HG02938 (cell line): Measurements from ENCODE around the gene FGFR2.
"Not testable (repeated sequence)": the region's sequence is repeated elsewhere in the genome, so short reads cannot be mapped to it uniquely, and the experiment has no call there.

Experiments
- ATAC-seq: cut with Tn5 transposase; IDR thresholded peaks from one replicate; pipeline ENCODE4 v1.9.1; 2021; ENCODE audit warnings: mild to moderate bottlenecking, moderate library complexity; ENCODE audit not compliant: unreplicated experiment

The FGFR2 gene

DNA sequence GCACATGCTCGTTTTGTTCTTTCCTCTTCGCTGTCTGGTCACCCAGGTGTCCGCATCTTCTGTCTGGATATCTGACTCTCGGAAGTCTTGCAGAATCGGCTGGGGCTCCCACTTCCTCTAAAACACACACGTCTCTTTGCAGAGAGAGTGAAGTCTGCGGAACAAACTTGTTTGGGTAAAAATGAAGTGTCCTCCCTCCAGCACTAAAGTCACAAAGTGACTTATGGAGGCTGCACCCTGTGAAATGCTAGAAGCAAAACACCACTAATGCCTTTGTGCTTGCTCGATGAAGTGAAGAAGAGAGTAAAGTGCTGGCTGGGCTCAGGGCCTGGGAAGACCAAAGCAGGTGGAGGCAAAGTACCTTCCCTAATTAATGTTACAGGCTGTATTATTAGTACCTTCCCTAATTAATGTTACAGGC lies 71.4 kb downstream of the FGFR2 start:
- ATAC-seq: no peak

DNA sequence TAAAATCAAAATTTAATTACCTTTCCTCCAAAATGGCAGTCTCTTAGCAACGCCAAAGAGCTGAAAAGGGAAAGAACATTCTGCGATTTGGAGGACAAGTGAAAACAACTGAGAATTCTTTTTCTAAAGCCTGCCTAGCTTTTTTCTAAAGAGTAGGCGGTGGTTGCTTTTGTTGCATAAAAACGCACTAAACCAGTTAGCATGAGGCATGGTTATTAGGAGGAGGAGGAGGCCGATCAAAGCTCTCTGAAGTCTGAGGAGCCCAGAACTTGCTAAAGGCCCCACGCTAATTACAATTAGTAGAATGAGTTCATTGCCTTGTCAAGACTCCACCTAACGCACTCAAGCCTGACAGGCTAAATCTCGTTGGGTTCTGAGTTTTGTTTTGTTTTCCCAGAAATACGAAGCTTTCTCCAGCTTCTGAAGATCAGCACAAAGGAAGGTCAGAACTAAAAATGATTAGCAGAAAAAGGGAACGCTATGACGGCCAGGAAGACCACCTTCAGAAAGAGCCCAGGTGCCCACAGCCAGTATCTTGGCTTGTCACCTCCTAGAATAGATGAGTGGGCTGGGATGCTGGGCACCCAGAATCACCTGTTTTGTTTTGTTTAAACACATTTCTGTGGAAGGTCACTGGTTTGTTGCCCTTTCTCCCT lies 72.0 kb downstream of the FGFR2 start:
- ATAC-seq: no peak

DNA sequence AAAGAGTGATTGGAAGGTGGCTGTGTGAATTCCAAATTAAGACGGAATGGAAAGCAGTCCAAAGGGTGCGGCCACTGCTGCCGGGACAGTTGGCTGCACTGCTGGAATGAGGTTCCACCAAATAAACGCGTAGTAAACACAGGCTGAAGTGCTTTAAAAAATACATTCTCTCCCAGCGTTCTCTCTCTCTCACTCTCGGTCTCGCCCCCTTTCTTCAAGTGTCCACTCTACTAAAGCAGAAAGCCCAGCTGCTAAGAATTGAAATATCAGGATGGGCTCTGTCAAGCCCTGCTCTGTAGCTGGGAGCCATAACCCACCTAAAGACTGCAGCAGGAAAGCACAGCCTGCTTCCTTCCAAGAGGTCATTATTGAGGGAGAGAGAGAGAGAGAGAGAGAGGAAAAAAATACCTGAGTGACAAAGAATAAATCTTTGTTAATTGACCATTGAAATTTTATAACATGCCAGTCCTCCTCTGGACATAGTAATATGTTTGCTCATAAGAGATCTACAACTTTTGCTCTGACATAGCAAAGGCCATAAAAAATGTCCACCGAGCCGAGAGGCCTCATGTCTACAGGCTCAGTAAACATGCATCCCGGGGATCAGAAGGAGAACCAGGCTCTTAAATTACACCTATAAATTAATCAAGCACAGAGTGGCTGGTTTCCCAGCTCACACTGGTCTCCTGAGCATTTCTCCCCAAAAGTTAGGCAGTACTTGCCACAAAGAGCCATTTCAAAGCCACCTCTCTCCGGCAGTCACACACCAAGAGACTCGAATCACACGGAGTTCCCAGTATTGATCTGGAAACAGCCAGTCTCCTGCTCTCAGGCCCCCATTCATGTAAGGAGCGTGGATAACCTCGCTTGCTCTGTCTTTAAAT lies 72.8 kb downstream of the FGFR2 start:
- no peak for ATAC-seq

DNA sequence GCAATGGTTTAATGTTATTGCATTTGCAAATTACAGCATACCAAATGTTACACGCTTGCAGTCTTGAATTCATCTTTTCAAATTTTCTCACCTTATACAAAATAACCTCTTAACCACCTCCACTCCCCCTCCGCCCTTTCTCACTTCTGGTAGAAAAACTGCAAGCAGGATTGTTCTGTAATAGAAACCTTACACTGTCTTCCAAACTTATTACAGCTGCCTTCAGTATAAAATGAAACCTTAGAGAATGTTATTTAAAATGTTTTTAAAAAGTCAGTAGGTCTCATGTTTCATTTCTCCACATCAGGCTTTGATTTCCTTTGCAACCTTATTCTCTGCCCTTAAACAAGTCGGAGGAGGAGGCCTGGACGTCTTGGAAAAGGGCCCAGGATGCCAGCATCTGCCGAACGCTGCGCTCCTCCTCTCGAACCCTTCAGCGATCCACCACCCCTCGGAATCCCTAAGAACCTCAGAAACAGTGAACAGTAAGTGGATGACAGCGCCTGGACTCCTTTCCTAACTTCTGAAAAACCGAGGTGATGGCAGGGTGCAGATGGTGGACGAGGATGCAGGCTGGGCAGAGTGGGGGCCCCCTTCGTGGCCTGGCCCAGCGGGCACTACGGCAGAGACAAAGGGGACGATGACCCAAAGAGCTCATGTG lies 74.0 kb downstream of the FGFR2 start:
- no peak for ATAC-seq

DNA sequence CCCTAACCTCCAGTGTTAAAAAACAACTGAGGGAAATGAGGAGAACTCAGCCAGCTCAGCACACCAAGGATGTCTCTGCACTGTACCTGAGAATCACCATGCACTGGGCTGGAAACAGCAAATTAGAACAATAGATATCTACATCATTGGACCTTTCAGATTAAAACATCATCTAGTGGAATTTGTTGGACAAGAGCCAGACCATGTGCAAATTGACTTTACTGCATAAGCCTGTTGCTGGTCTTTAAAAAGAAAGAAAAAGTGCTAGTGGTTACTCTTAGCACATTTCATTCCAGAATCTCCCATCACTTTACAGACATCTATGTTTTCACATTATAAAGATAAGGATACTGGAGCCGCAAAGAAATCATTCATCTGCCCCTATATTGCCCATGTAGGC lies 75.4 kb downstream of the FGFR2 start:
- no peak for ATAC-seq

DNA sequence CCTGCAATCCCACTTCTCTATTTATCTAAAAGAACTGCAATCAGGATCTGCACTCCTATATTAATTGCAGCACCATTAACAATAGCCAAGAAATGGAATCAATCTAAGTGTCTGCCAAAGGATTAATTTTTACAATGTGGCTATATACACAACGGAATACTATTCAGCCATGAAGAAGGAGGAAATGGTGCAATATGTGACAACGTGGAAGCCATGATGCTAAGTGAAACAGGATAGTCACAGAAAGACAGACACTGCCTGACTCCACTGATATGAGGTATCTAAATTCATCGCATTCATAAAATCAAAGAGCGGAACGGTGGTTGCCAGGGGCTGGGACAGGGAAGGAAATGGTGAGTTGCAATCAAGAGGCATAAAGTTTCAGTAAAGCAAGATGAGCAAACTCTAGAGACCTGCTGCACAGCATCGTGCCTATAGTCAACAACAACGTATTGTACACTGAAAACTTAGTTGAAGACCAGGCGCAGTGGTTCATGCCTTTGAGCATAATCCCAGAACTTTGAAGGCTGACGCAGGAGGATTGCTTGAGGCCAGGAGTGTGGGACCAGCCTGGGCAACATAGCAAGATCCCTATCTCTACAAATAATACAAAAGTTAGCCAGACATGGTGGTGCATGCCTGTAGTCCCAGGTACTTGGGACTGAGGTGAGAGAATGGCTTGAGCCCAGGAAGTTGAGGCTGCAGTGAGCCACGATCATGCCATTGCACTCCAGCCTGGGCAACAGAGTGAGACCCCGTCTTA lies 76.3 kb downstream of the FGFR2 start:
- no peak for ATAC-seq

DNA sequence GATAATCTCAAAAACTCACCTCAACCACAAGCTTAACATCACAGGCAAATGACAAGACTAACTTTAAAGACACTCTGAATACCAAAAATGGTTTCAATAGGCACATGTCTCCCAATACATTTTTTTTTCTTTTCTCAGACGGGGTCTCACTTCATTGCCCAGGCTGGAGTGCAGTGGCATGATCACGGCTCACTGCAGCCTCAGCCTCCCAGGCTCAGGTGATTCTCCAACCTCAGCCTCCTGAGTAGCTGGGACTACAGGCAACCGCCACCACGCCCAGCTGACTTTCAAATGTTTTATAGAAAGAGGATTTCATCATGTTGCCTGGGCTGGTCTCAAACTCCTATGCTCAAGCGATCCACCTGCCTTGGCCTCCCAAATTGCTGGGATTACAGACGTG lies 77.7 kb downstream of the FGFR2 start:
- not testable (repeated sequence) for ATAC-seq

DNA sequence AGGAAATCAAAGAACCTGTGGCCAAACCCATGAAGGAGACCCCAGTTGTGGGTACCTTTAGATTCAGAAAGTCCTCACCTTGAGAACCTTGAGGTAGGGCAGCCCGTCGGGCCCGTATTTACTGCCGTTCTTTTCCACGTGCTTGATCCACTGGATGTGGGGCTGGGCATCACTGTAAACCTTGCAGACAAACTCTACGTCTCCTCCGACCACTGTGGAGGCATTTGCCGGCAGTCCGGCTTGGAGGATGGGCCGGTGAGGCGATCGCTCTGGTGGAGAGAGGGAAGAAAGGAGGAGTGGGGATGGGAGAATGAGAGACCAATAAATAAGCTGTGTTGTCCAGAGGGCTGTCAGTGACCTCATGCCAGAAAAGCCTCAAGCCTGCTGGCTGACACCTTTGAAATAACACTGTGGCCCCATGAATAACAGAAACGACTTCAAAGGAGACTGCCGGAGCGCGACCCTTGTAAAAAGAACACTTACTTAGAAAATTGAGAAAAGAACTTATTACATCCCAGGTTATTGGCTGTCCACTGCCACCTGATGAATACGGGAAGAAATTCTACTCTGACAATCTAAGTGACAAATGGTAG lies 78.2 kb downstream of the FGFR2 start:
- ATAC-seq: no peak

DNA sequence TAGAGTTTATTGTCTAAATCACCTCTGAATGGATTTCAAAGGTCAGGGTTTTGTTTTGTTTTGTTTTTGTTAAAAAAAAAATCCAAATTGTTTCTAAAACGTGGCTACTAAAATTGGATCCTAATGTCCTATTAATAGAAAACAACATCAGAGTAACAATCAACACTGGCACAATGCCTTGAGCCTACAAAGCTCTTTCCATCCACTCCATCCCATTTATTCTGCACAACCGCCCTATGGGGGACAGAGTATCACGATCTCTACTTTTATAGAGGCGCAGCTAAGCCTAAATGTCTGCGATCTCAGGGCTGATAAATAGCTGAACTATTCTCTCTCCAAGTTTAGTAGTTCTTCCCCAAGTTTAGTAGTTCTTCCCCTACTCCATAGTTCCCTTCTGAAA lies 78.8 kb downstream of the FGFR2 start:
- ATAC-seq: no peak

DNA sequence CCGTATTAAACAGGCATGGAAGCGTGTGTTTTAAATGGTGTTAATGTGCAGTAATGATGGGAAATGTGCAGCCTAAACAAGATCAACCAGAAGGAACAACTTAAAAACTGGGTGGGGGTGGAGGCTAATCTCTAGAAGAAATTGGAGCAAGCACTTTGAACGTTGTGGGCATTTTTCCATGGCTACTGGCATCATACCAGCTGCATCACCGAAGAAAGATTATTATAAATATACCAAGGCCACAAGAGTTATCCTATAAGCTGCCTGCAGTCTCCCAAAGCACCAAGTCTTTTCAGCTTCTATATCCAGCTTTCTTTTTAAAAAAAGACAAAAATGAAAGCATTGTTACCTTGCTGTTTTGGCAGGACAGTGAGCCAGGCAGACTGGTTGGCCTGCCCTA lies 79.9 kb downstream of the FGFR2 start:
- no peak for ATAC-seq

DNA sequence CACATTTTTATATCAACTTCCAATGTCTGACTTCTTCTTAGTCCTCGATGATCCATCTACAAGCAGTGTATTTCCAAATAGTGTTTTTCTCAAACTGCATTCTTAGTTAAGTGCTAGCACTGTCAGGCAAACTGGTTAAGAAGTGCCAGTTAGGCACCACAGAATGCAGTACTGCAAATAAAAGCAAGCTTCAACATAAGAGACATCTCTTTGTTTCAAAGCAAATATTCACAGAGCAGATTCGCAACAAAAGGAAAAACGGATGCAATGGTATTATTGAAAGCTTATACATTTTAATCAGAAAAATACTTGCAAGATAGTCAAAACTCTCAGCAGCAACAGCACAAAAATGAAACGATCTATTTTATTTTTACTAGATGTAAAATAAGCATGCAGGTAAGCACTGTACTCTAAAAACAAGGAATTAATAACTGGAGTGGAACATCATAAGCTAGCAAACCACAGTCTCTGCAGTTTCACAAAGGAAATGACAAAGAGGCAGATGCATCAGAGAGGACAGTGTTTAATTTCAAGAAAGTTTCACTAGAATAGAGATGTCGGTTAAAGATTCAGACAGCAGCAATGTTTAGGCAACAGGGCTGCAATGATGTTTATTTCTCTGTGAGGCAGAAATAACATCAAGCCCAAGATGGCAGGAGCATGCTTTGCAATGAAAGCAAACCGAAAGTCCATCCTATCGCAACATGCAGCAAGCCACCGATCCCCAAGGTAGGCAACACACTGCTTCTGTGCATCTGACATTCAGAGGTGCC lies 82.0 kb downstream of the FGFR2 start:
- ATAC-seq: no peak

DNA sequence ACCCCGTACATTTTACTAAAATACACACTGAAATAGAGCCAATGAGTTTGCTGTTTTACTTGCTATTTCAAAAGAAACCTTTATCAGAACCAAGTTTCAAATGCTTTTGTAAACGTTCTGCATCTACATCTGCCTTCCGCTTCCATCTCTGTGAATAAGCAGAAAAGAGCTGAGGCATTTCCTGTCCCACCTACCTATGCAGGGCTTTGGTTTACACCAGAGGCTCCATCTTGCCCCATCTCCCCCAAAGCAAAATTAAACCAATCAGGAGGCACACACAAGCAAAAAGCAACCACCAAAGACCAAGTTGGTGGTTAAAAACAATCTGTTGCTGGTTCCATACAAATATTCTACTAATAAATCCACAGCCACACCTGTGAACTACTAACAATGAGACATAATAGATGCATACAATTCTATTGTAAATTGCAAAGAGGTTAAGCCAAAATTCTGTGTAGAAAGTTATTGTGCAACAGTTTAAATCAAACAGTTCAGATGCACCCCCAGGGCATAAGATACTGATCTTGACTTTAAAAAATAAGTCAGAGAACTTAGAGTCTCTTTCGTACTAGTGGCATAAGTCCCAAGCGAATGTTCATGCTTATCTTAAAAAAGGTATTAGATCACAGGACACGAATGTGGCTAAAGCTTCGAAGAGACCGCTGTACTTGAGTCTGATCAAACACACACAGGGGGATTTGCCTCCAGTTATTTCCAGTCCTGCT lies 83.9 kb downstream of the FGFR2 start:
- ATAC-seq: no peak

DNA sequence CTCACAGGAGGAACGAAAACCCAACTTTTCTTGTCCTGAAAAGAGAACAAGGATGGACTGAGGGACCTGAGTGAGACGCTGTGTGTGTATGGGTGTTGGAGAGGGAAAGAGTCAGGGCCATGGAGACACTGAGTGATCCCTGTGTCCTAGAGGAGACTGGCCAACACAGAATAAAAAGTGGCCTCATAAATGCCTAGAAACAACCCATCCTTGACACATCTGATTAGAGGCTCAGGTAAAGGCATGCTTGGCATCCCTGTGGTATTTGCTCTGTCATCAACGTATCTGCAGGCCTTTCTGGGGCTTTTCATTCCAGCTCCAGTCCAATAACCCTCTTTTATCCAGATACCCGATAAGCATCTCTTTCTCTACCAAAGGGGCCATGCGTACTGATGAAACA lies 86.3 kb downstream of the FGFR2 start:
- ATAC-seq: no peak

DNA sequence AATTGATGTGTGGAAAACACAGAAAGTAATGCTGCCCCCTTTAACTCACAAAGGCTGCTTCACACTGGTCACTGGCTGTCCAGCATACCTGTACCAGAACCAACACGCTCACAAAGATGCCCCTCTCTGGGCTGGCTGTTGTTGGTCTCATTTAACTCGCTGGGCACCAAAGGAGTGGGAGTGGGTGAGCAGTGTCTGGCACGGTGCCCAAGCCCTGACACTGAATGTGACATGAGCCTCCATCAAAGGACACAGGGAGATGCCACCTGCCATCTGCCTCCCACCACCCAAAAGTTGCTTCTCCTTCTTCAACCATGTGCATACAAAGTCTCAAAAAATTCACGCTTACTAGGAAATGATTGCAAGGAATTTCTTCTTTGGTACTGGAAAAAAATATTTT lies 86.8 kb downstream of the FGFR2 start:
- no peak for ATAC-seq

DNA sequence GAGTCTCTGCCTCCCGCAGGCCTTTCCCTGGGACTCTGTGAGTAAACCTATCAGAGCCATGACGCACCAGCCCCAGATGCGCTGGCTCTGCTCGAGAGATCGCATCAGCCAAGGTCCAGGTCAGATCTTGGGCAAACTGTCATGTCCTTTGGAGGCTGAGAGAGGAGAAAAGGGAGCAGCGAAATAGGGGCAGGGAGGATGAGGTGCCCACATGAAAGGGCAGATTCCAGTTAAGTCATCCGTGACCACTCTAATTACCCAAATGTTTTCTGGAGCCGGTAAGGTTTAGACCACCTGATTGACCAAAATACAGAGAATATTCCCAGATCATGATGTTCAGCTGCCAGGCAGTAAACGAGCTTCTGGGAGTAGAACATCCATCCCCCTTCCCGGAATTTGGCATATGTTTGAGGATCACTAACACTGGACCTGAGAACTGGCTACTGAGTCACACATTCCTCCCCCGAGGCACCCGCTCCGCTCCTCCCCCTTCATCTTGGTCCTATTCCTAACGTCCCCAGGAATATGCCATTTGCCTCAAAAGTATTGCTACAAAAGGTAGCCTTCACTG lies 88.0 kb downstream of the FGFR2 start:
- ATAC-seq: no peak

DNA sequence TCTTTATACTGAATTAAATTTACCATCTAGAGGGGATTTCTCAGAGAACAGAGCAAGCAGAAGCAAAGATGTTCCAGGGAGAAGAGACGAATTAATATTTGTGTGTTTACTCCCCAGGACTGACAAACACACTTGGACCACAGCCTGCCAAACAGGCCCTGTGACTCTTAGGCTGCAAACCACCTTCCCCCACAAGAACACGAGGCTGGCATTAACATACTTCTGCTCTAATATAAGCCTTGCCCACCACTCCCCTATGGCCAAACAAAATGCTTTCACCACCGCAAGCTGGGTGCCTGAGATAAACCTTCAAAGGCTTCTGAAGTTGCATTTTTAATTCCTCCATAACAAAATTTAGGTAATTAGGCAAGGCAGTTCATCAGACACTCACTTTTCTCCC lies 88.4 kb downstream of the FGFR2 start:
- no peak for ATAC-seq

DNA sequence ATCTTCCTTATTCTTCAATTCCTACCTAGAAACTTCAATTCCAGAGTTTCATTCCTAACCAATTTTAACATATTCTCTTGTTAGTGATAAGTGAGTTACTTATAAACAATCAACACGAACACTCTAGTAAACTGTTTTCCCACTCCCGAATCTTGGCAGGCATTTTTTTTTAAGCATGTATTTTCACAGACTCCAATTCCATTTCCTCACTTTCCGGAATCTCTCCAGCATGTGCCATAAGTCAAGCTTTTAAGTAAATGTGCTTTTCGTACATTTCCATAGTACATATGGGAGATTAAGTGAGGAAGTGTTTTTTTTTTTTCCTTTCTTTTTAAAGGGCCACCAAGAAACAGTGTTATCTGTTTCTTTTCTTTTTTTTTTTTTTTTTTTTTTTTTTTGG lies 89.1 kb downstream of the FGFR2 start:
- no peak for ATAC-seq

DNA sequence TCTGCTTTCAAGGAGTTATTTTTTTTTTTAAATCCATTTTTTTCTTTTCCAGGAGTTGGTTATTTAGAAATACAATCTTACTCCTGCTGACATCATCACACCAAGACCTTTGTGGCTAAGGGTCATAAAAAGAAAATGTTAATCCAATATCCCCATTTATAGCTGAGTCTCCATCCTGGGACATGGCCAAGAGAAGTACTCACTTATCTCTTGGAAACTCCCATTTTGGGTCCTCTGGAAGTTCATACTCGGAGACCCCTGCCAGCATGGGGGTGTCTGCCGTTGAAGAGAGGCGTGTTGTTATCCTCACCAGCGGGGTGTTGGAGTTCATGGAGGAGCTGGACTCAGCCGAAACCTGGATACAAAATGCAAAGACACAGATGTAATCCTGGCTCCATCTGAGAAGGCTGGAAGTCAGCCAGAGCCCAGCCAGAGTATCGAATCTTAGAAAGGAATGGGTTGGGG lies 94.6 kb downstream of the FGFR2 start:
- ATAC-seq: no peak

DNA sequence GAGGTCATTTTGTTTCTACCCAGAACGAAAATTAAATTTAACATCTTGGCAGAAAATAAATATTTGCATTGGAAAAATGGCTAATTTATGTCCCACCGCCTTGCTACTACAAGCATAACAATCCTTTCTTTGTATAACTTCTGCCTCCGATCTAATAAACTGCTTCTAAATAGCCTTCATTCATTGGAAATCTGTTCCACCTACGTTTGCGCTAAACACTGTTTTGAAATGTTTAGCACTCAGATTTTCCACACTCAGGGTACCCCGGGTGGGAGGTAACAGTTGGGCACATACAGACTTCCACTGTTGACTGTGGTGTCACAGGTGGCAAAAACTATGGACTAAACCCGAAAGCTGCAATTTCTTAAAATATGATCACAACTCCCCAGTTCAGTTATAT lies 96.4 kb downstream of the FGFR2 start:
- no peak for ATAC-seq
